SK-N-SH (cell line): ENCODE data around the gene FAM168A.

Experiments used
- CHD2 ChIP-seq: fragments of 150-350 bp; IDR thresholded peaks from 2 replicates; pipeline ENCODE4 v1.6.1; 2018; ENCODE audit warnings: low read length; ENCODE audit not compliant: partially characterized antibody
- CTCF ChIP-seq: fragments of 200-600 bp; sonication (generic); IDR thresholded peaks from 2 replicates; pipeline ENCODE4 v1.6.1; 2017; ENCODE audit warnings: antibody characterized with exemption, mild to moderate bottlenecking, moderate library complexity
- GABPA ChIP-seq: IDR thresholded peaks from 2 replicates; pipeline ENCODE4 v1.4.0; 2012; ENCODE audit warnings: low read depth, mild to moderate bottlenecking
- NRF1 ChIP-seq: IDR thresholded peaks from 2 replicates; pipeline ENCODE4 v1.6.1; 2012; ENCODE audit warnings: low read depth, mild to moderate bottlenecking, low read length
- POLR2AphosphoS5 ChIP-seq: IDR thresholded peaks from 2 replicates; pipeline ENCODE4 v1.6.1; 2012; ENCODE audit warnings: low read depth, low read length
- RAD21 ChIP-seq: IDR thresholded peaks from 2 replicates; pipeline ENCODE4 v1.6.1; 2012; ENCODE audit warnings: mild to moderate bottlenecking, low read length
- REST ChIP-seq: IDR thresholded peaks from 2 replicates; pipeline ENCODE4 v1.6.1; 2012; ENCODE audit warnings: mild to moderate bottlenecking, low read depth, low read length, moderate library complexity
- SIN3A ChIP-seq: IDR thresholded peaks from 2 replicates; pipeline ENCODE4 v1.6.1; 2012; ENCODE audit warnings: low read depth, mild to moderate bottlenecking, low read length, moderate library complexity, borderline replicate concordance
- YY1 ChIP-seq: IDR thresholded peaks from 2 replicates; pipeline ENCODE4 v1.4.0; 2012; ENCODE audit warnings: low read depth, mild to moderate bottlenecking
- TF ChIP-seq, protein P1 (sequence below): IDR thresholded peaks from 2 replicates; pipeline ENCODE4 v1.4.0; 2012; ENCODE audit warnings: low read depth

GRCh38 chr11:73412308-73412707 lies 185.6 kb downstream of the FAM168A start:
- TF ChIP-seq CTCF: no peak
- no peak for TF ChIP-seq YY1
- TF ChIP-seq REST: no peak
- TF ChIP-seq, protein P1, sequence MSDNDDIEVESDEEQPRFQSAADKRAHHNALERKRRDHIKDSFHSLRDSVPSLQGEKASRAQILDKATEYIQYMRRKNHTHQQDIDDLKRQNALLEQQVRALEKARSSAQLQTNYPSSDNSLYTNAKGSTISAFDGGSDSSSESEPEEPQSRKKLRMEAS: no peak
- no peak for TF ChIP-seq GABPA
- TF ChIP-seq RAD21: no peak
- TF ChIP-seq CHD2: no peak
- TF ChIP-seq POLR2AphosphoS5: no peak
- no peak for TF ChIP-seq SIN3A
- no peak for TF ChIP-seq NRF1
